Endodermal cell (in vitro differentiated cells): ENCODE data around the gene KIRREL3. TPM values are rescaled to one million over a fixed set of nuclear protein-coding genes. Genes with fewer than 3 reads are reported as not detected.
A peak's percentile ranks its signal among the peaks of the same experiment; 100 is the strongest.

ENCODE experiments used
- DNase-seq: peaks from one replicate; pipeline ENCODE4 v3.0.0-alpha.2; 2017
- H3K27ac ChIP-seq: 2 replicates; pipeline ENCODE4 v1.5.1; 2013; ENCODE audit warnings: mild to moderate bottlenecking, low read depth, low read length, moderate library complexity
- H3K27me3 ChIP-seq: 2 replicates; pipeline ENCODE4 v1.6.1; 2013; ENCODE audit warnings: mild to moderate bottlenecking, low read length, moderate library complexity; ENCODE audit not compliant: insufficient read depth, control insufficient read depth, poor library complexity, severe bottlenecking
- H3K36me3 ChIP-seq: 2 replicates; pipeline ENCODE4 v1.7.0; 2013; ENCODE audit warnings: mild to moderate bottlenecking, low read length, moderate library complexity; ENCODE audit not compliant: control insufficient read depth, insufficient read depth
- H3K4me1 ChIP-seq: one replicate; pipeline ENCODE4 v1.7.0; 2013; ENCODE audit warnings: low read length; ENCODE audit not compliant: control insufficient read depth, insufficient read depth
- H3K4me3 ChIP-seq: 2 replicates; pipeline ENCODE4 v1.5.1; 2013; ENCODE audit warnings: mild to moderate bottlenecking, low read length, moderate library complexity
- H3K9ac ChIP-seq: 2 replicates; pipeline ENCODE4 v1.6.1; 2013; ENCODE audit warnings: mild to moderate bottlenecking, low read length, moderate library complexity; ENCODE audit not compliant: poor library complexity, severe bottlenecking; ENCODE audit errors: extremely low read depth
- H3K9me3 ChIP-seq: 2 replicates; pipeline ENCODE4 v1.6.1; 2013; ENCODE audit warnings: mild to moderate bottlenecking, low read length, moderate library complexity; ENCODE audit not compliant: control insufficient read depth
- H3K27ac Mint-ChIP-seq: 2 replicates; pipeline ENCODE4 v1.8.0; 2020; ENCODE audit warnings: mixed read lengths
- H3K27me3 Mint-ChIP-seq: 2 replicates; pipeline ENCODE4 v1.8.0; 2021; ENCODE audit warnings: mild to moderate bottlenecking, mixed read lengths; ENCODE audit not compliant: insufficient read depth
- H3K36me3 Mint-ChIP-seq: 2 replicates; pipeline ENCODE4 v1.8.0; 2020; ENCODE audit warnings: low read depth, mixed read lengths
- H3K4me1 Mint-ChIP-seq: 2 replicates; pipeline ENCODE4 v1.8.0; 2020; ENCODE audit warnings: mixed read lengths
- H3K4me3 Mint-ChIP-seq: 2 replicates; pipeline ENCODE4 v1.8.0; 2020; ENCODE audit warnings: mild to moderate bottlenecking, moderate library complexity, mixed read lengths
- H3K9me3 Mint-ChIP-seq: 2 replicates; pipeline ENCODE4 v1.8.0; 2020; ENCODE audit warnings: mild to moderate bottlenecking, mixed read lengths
- CTCF ChIP-seq: fragments of 200-600 bp; sonication (generic); conservative IDR thresholded peaks from 2 replicates; pipeline ENCODE4 v1.5.0; 2021; ENCODE audit warnings: antibody characterized with exemption, mild to moderate bottlenecking
- WGBS, 2 experiments: methylation state at CpG; one replicate each; pipeline versions ENCODE4 v1.1.5 to v1.1.7; 2013; ENCODE audit warnings: missing lambda C conversion rate in 2 of 2, mixed read lengths in 1 of 2; ENCODE audit not compliant: insufficient coverage in 1 of 2, insufficient read length in 1 of 2; 5-methylcytosine and 5-hydroxymethylcytosine counted together
- total RNA-seq, 2 donors: library from RNA; stranded (reverse); fragmentation: NEBNext Ultra II Directional in 1 of 2; extraction: Animal tissue kit (Norgen Biotek cat#: 25700) in 1 of 2; gene quantifications; 2 replicates in 1 of 2; 3 replicates in 1 of 2; pipeline ENCODE4 v1.2.1, GENCODE V29; 2021

KIRREL3 gene
- total RNA-seq, 2 donors from 2014 or later = 1.1 to 1.4 TPM

- H3K9me3 Mint-ChIP-seq = no peaks in the 10 kb centered on the region
- no peaks in the 10 kb centered on the region for H3K27me3 Mint-ChIP-seq
- Histone ChIP-seq H3K9ac (no peak overlapping the region), H3K9me3 (no peaks in the 10 kb centered on the region), H3K4me1 (no peaks in the 10 kb centered on the region), H3K27me3 (no peaks in the 10 kb centered on the region), H3K36me3 (no peaks in the 10 kb centered on the region), H3K4me3 (no peak overlapping the region), H3K27ac (no peak overlapping the region)
- H3K4me1 Mint-ChIP-seq = peaks cover 5% of the 10 kb centered on the region
- no peak for TF ChIP-seq CTCF
- no peak for DNase-seq
- H3K4me3 Mint-ChIP-seq = no peak overlapping the region
- 81 to 87% methylated on average over 5 of the region's 5 CpGs for WGBS, 2 experiments
- no peaks in the 10 kb centered on the region for H3K36me3 Mint-ChIP-seq
- no peak overlapping the region for H3K27ac Mint-ChIP-seq
Observed at GRCh38 chr11:126884594-126884993, 116.0 kb downstream of the KIRREL3 start.

GRCh38 chr11:126884192-126884591, 116.4 kb downstream of the KIRREL3 start:
- H3K27ac Mint-ChIP-seq = no peak overlapping the region
- Histone ChIP-seq H3K9ac (no peak overlapping the region), H3K27me3 (no peaks in the 10 kb centered on the region), H3K36me3 (no peaks in the 10 kb centered on the region), H3K9me3 (no peaks in the 10 kb centered on the region), H3K4me3 (no peak overlapping the region), H3K27ac (no peak overlapping the region), H3K4me1 (no peaks in the 10 kb centered on the region)
- H3K9me3 Mint-ChIP-seq = no peaks in the 10 kb centered on the region
- DNase-seq = no peak
- H3K4me3 Mint-ChIP-seq = no peak overlapping the region
- peak; percentile 22 for TF ChIP-seq CTCF
- no peaks in the 10 kb centered on the region for H3K27me3 Mint-ChIP-seq
- WGBS, 2 experiments = 82 to 92% methylated on average over 3 to 4 of the region's 4 CpGs
- no peaks in the 10 kb centered on the region for H3K36me3 Mint-ChIP-seq
- peaks cover 5% of the 10 kb centered on the region for H3K4me1 Mint-ChIP-seq

DNA sequence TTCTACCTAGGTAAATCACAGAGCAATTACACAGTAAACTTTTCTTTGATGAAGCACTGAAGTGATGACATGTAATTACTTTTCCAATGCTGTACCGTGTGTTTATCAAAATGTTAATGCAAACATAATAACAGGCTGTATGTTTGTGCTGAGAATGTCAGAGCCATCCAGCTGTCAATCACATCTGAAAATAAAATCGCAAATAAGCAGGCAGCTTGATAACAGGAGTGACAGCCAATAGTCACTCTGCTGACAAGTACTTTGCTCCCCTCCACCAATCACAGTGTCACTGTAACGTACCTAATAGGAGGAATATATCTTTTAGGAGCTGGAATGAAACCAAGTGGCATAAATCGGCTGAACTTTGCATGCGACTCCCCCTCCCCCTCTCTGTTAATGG, 119.7 kb downstream of the KIRREL3 start:
- WGBS, 2 experiments = 86 to 96% methylated on average over 3 to 5 of the region's 5 CpGs
- H3K9me3 Mint-ChIP-seq = no peaks in the 10 kb centered on the region
- no peak for TF ChIP-seq CTCF
- Histone ChIP-seq H3K27me3 (no peaks in the 10 kb centered on the region), H3K36me3 (no peaks in the 10 kb centered on the region), H3K9ac (no peak overlapping the region), H3K4me3 (no peak overlapping the region), H3K9me3 (no peaks in the 10 kb centered on the region), H3K27ac (no peak overlapping the region), H3K4me1 (no peaks in the 10 kb centered on the region)
- H3K27ac Mint-ChIP-seq = no peak overlapping the region
- H3K27me3 Mint-ChIP-seq = no peaks in the 10 kb centered on the region
- DNase-seq = no peak
- no peaks in the 10 kb centered on the region for H3K4me1 Mint-ChIP-seq
- no peaks in the 10 kb centered on the region for H3K36me3 Mint-ChIP-seq
- no peak overlapping the region for H3K4me3 Mint-ChIP-seq
